ENCODE results near the gene BCL2L13.
"Not testable (repeated sequence)": the region's sequence is repeated elsewhere in the genome, so short reads cannot be mapped to it uniquely, and the experiment has no call there.

Gene BCL2L13

GRCh38 chr22:17637490-17638181, 921 bp upstream of the BCL2L13 start:
- no peak for DNase-seq (ENCODE audit: low read depth)

- DNase-seq (ENCODE audit: low read depth) = no peak
These were observed 450 bp upstream of the BCL2L13 start for GRCh38 chr22:17638182-17638431.

- DNase-seq (ENCODE audit: low read depth) = no peak
These were observed 737 bp downstream of the BCL2L13 start for GRCh38 chr22:17639247-17639741.

- DNase-seq (ENCODE audit: low read depth) = no peak
These were observed 2.7 kb downstream of the BCL2L13 start for GRCh38 chr22:17641269-17641668.

- not testable (repeated sequence) for DNase-seq (ENCODE audit: low read depth)
These were observed 3.8 kb downstream of the BCL2L13 start for GRCh38 chr22:17642357-17642756.

GRCh38 chr22:17647452-17647851, 8.9 kb downstream of the BCL2L13 start:
- DNase-seq (ENCODE audit: low read depth) = no peak

DNA sequence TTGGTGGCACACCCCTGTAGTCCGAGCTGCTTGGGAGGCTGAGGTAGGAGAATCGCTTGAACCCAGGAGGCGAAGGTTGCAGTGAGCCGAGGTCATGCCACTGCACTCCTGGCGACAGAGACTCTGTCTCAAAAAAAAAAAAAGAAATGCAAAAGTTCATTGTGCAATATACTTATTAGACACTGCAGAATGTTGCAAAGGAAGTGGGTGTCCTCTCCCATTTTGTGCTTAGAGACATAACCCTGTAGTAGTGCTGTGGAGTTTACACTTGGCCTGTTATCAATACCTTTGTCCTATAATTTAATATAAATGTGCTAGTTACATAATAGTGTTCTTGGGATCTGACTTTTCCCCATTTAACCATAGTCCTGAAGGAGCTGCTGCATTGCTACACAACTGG, 9.4 kb downstream of the BCL2L13 start:
- DNase-seq (ENCODE audit: low read depth) = no peak

DNA sequence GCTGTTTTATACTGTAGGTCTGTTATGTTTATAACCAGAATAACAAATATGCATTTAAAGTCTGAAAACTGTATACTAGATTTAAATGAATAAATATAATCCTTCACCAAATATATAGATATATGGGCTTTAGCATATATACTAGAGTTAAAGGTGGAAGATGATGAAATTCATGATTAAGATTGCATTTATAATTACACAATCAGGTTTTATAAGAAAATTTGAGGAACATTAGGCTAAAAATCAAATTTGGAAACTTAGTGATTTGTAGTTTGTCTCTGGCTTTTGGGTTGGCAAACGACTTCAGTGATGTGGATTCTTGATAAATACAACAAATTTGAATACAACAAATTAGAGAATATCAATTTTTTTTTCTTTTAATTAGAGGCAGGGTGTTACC, 10.0 kb downstream of the BCL2L13 start:
- DNase-seq (ENCODE audit: low read depth) = no peak

GRCh38 chr22:17655289-17655688, 16.7 kb downstream of the BCL2L13 start:
- no peak for DNase-seq (ENCODE audit: low read depth)

- DNase-seq (ENCODE audit: low read depth) = no peak
These were observed 18.4 kb downstream of the BCL2L13 start for GRCh38 chr22:17656870-17657395.

- DNase-seq (ENCODE audit: low read depth) = no peak
These were observed 26.0 kb downstream of the BCL2L13 start for GRCh38 chr22:17664414-17665055.

DNA sequence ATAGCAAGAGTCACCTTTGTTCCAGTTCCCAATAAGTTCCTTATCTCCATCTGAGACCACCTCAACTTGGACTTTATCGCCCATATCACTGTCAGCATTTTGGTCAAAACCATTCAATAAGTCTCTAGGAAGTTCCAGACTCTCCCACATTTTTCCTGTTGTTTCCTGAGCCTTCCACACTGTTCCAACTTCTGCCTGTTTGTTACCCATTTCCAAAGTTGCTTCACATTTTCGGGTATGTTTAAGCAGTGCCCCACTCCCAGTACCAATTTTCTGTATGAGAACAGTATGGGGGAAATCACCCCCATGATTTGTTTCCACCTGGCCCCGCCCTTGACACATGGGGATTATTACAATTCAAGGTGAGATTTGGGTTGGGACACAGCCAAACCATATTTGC, 26.7 kb downstream of the BCL2L13 start:
- no peak for DNase-seq (ENCODE audit: low read depth)

DNA sequence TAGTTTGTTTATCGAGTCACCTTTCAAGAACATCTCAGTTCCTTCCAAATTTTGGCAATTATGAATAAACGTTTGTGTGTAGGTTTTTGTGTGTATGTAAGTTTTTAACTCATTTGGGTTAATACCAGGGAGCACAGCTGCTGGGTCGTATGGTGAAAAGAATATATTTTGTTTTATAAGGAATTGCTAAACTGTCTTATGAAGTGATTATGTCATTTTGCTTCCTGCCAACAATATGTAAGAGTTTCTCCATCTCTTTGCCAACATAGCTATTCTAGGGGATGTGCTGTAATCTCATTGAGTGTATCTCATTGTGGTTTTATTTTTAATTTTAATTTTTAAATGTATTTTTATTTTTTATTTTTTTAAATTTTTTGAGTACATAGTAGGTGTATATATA, 27.3 kb downstream of the BCL2L13 start:
- DNase-seq (ENCODE audit: low read depth) = no peak

GRCh38 chr22:17671521-17672092, 33.0 kb downstream of the BCL2L13 start:
- not testable (repeated sequence) for DNase-seq (ENCODE audit: low read depth)

GRCh38 chr22:17672417-17672991, 33.9 kb downstream of the BCL2L13 start:
- no peak for DNase-seq (ENCODE audit: low read depth)

- no peak for DNase-seq (ENCODE audit: low read depth)
These were observed 35.6 kb downstream of the BCL2L13 start for GRCh38 chr22:17674152-17674551.

GRCh38 chr22:17675584-17675983, 37.0 kb downstream of the BCL2L13 start:
- DNase-seq (ENCODE audit: low read depth) = no peak

DNA sequence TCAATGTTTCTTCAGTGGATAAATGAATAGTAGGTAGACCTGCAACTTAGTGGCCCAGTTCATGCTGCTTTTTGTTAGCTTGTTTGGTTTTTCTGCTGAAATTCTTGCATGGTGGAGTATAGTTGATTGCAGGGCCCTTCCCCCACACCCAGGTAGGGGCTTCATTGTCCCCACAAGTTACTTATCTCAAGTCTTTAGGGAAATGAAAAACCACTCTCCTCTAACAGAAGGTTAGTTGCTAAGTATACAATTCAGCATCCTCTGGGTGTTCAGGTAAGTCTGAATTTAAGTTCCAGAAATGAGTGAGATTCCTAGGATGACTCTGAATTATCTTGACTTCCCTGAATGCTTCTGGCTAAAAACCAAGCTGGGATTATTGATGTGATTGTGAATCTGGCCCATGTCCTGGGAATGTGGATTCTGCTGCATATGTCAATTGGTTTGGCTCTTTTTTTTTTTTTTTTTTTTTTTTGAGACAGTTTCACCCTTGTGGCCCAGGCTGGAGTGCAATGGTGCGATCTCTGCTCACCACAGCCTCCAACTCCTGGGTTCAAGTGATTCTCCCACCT, 40.3 kb downstream of the BCL2L13 start:
- no peak for DNase-seq (ENCODE audit: low read depth)

- no peak for DNase-seq (ENCODE audit: low read depth)
These were observed 45.7 kb downstream of the BCL2L13 start for GRCh38 chr22:17684245-17684644.

DNA sequence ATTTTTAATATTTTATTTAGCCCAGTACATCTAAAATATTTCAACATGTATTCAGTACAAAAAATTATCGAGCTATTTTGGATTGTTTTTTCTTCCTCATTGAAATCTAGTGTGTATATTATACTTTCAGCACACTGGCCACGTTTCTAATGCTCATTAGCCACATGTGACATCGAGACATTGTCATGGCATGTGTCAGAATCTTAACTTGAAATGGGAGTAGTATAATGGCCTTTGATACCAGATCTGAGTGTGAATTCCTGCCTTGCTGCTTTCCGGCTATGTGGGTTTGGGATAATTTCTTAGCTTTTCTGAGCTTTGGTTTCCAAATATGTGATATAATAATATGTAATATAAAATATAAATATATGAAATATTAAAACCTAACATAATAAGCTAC, 54.3 kb downstream of the BCL2L13 start:
- DNase-seq (ENCODE audit: low read depth) = no peak

DNA sequence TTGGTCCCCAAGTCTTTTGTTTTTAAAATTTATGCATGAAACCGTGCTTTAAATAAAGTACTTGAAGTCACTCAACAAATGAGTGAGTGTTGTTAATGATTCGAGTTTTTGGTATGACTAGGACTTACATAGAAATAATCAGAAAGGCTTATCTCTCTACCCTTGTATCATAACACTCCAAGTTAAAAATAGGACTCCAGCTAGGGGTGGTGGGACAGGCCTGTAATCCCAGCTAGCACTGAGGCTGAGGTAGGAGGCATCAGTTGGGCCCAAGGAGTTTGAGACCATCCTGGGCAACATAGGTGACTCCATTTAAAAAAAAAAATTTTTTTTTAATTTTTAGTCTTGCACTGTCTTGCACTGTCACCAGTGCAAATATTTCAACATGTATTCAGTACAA, 55.6 kb downstream of the BCL2L13 start:
- DNase-seq (ENCODE audit: low read depth) = no peak

DNA sequence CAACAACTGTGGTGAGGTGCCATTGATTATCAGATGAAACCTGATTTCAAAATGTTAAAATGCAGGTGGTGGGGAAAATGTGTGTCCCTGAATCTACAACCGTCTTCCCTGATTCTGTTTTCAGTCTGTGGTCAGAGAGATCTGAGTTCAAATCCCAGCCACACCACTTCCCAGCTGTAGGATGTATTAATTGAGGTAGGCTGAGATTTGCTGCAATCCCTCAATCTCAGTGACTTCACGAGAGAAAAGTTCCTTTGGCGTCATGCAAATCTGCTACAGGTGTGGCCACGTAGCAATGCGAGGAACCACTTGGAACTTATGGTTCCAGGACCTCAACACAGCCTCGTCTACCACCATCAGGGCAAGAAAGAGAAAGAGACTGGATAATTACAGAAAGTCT, 56.2 kb downstream of the BCL2L13 start:
- DNase-seq (ENCODE audit: low read depth) = no peak

GRCh38 chr22:17695986-17696385, 57.4 kb downstream of the BCL2L13 start:
- DNase-seq (ENCODE audit: low read depth) = no peak

Data from stimulated activated CD8-positive, alpha-beta memory T cell treated with anti-CD3 and anti-CD28 coated beads, Interleukin-12 subunit alpha, Interleukin-12 subunit beta, amount 100 ng/mL, for 1 hour (primary cell).